H9 (cell line): ENCODE data around the gene SOX15. TPM values are rescaled to one million over a fixed set of nuclear protein-coding genes. Genes with fewer than 3 reads are reported as not detected.

Experiments used
- DNase-seq: peaks from one replicate; pipeline ENCODE4 v3.0.0-alpha.2; 2017
- H2AFZ ChIP-seq: one replicate; pipeline ENCODE4 v1.6.1; 2013; ENCODE audit warnings: mild to moderate bottlenecking, low read length, control low read depth, moderate library complexity
- H2AK5ac ChIP-seq: 2 replicates; pipeline ENCODE4 v1.6.1; 2013; ENCODE audit warnings: low read length, control low read depth, mixed read lengths; ENCODE audit not compliant: insufficient read length
- H2BK120ac ChIP-seq: one replicate; pipeline ENCODE4 v1.6.1; 2013; ENCODE audit warnings: low read depth, mild to moderate bottlenecking, low read length, control low read depth, inconsistent platforms; ENCODE audit not compliant: poor library complexity, severe bottlenecking
- H2BK12ac ChIP-seq: 2 replicates; pipeline ENCODE4 v1.6.1; 2013; ENCODE audit warnings: low read length, control low read depth, mixed read lengths, low read depth; ENCODE audit not compliant: insufficient read length
- H2BK15ac ChIP-seq: 2 replicates; pipeline ENCODE4 v1.6.1; 2013; ENCODE audit warnings: low read depth, low read length, control low read depth
- H2BK20ac ChIP-seq: one replicate; pipeline ENCODE4 v1.6.1; 2013; ENCODE audit warnings: low read depth, mild to moderate bottlenecking, low read length, control low read depth, inconsistent platforms; ENCODE audit not compliant: poor library complexity, severe bottlenecking
- H2BK5ac ChIP-seq: 2 replicates; pipeline ENCODE4 v1.6.1; 2013; ENCODE audit warnings: low read length, control low read depth, mixed read lengths; ENCODE audit not compliant: insufficient read length
- H3K14ac ChIP-seq: 2 replicates; pipeline ENCODE4 v1.6.1; 2013; ENCODE audit warnings: low read length, control low read depth; ENCODE audit not compliant: insufficient read depth
- H3K18ac ChIP-seq: 2 replicates; pipeline ENCODE4 v1.6.1; 2013; ENCODE audit warnings: low read depth, mild to moderate bottlenecking, mixed read lengths, low read length, control low read depth; ENCODE audit not compliant: insufficient read length
- H3K23ac ChIP-seq: 2 replicates; pipeline ENCODE4 v1.6.1; 2013; ENCODE audit warnings: low read length, control low read depth, mixed read lengths, low read depth; ENCODE audit not compliant: insufficient read length
- H3K23me2 ChIP-seq: 2 replicates; pipeline ENCODE4 v1.6.1; 2013; ENCODE audit warnings: low read depth, mild to moderate bottlenecking, mixed read lengths, low read length, control low read depth; ENCODE audit not compliant: insufficient read length, poor library complexity, severe bottlenecking
- H3K27ac ChIP-seq: 2 replicates; pipeline ENCODE4 v1.5.1; 2013; ENCODE audit warnings: low read length, control low read depth, mixed read lengths, low read depth; ENCODE audit not compliant: insufficient read length
- H3K27me3 ChIP-seq: 2 replicates; pipeline ENCODE4 v1.6.1; 2013; ENCODE audit warnings: low read length, control low read depth, inconsistent platforms; ENCODE audit not compliant: insufficient read depth
- H3K4ac ChIP-seq: 2 replicates; pipeline ENCODE4 v1.6.1; 2013; ENCODE audit warnings: low read depth, mild to moderate bottlenecking, control low read depth, inconsistent platforms, low read length, moderate library complexity
- H3K4me1 ChIP-seq: 2 replicates; pipeline ENCODE4 v1.6.1; 2013; ENCODE audit warnings: low read length, control low read depth, inconsistent platforms; ENCODE audit not compliant: insufficient read depth
- H3K4me2 ChIP-seq: 2 replicates; pipeline ENCODE4 v1.6.1; 2013; ENCODE audit warnings: low read length, control low read depth, mixed read lengths; ENCODE audit not compliant: insufficient read length, insufficient read depth
- H3K56ac ChIP-seq: 2 replicates; pipeline ENCODE4 v1.6.1; 2013; ENCODE audit warnings: low read depth, mild to moderate bottlenecking, mixed read lengths, low read length, control low read depth; ENCODE audit not compliant: insufficient read length
- H3K79me1 ChIP-seq: 2 replicates; pipeline ENCODE4 v1.6.1; 2013; ENCODE audit warnings: low read depth, mild to moderate bottlenecking, moderate library complexity, low read length, control low read depth, inconsistent platforms; ENCODE audit not compliant: insufficient read depth, poor library complexity, severe bottlenecking
- H3K79me2 ChIP-seq: 2 replicates; pipeline ENCODE4 v1.6.1; 2013; ENCODE audit warnings: low read length, control low read depth, inconsistent platforms; ENCODE audit not compliant: insufficient read depth
- H3K9ac ChIP-seq: 2 replicates; pipeline ENCODE4 v1.6.1; 2013; ENCODE audit warnings: low read length, control low read depth, mixed read lengths; ENCODE audit not compliant: insufficient read length; ENCODE audit errors: extremely low read depth
- H3K9me3 ChIP-seq: one replicate; pipeline ENCODE4 v1.6.1; 2013; ENCODE audit warnings: low read depth, low read length, inconsistent platforms; ENCODE audit not compliant: control insufficient read depth
- H3T11ph ChIP-seq: one replicate; pipeline ENCODE4 v1.6.1; 2013; ENCODE audit warnings: mild to moderate bottlenecking, low read length, control low read depth, inconsistent platforms
- H4K20me1 ChIP-seq: one replicate; pipeline ENCODE4 v1.6.1; 2013; ENCODE audit not compliant: control insufficient read depth, insufficient read length, insufficient read depth
- H4K5ac ChIP-seq: 2 replicates; pipeline ENCODE4 v1.6.1; 2013; ENCODE audit warnings: low read depth, mild to moderate bottlenecking, mixed read lengths, low read length, control low read depth; ENCODE audit not compliant: insufficient read length
- H4K8ac ChIP-seq: replicated peaks from 2 replicates; pipeline ENCODE4 v1.6.1; 2013; ENCODE audit warnings: low read length, control low read depth, mixed read lengths, low read depth; ENCODE audit not compliant: insufficient read length
- H4K91ac ChIP-seq: 2 replicates; pipeline ENCODE4 v1.6.1; 2013; ENCODE audit warnings: low read depth, mild to moderate bottlenecking, moderate library complexity, mixed read lengths, low read length, control low read depth; ENCODE audit not compliant: insufficient read length
- H3K27ac Mint-ChIP-seq, 3 experiments: 2 replicates in 2 of 3; 3 replicates in 1 of 3; pipeline ENCODE4 v1.8.0; 2020 to 2021; ENCODE audit warnings: mixed read lengths in 3 of 3, mild to moderate bottlenecking in 1 of 3, moderate library complexity in 1 of 3
- H3K27me3 Mint-ChIP-seq: 2 replicates; pipeline ENCODE4 v1.8.0; 2021; ENCODE audit warnings: low read depth, mild to moderate bottlenecking, moderate library complexity, mixed read lengths
- H3K36me3 Mint-ChIP-seq, 3 experiments: 2 replicates in 2 of 3; 3 replicates in 1 of 3; pipeline ENCODE4 v1.8.0; 2020 to 2021; ENCODE audit warnings: low read depth in 3 of 3, mixed read lengths in 3 of 3; ENCODE audit not compliant: insufficient read depth in 1 of 3
- H3K4me1 Mint-ChIP-seq, 2 experiments: 2 replicates each; pipeline ENCODE4 v1.8.0; 2020; ENCODE audit warnings: mixed read lengths in 2 of 2
- H3K4me3 Mint-ChIP-seq, 2 experiments: 2 replicates in 1 of 2; 3 replicates in 1 of 2; pipeline ENCODE4 v1.8.0; 2020 to 2021; ENCODE audit warnings: mild to moderate bottlenecking in 2 of 2, mixed read lengths in 2 of 2, moderate library complexity in 1 of 2
- H3K9me3 Mint-ChIP-seq, 2 experiments: 2 replicates in 1 of 2; 3 replicates in 1 of 2; pipeline ENCODE4 v1.8.0; 2020; ENCODE audit warnings: mild to moderate bottlenecking in 2 of 2, mixed read lengths in 2 of 2, moderate library complexity in 1 of 2
- WGBS: extraction: QIAGEN DNeasy Blood & Tissue Kit; methylation state at CpG from one replicate; pipeline ENCODE4 v1.1.7; 2013; ENCODE audit warnings: missing lambda C conversion rate, low lambda C conversion rate, mixed read lengths; ENCODE audit not compliant: insufficient read length; ENCODE audit errors: extremely low coverage; 5-methylcytosine and 5-hydroxymethylcytosine counted together
- total RNA-seq: library from RNA; stranded (reverse); gene quantifications from 2 replicates; pipeline ENCODE4 v1.2.1, GENCODE V29; 2021
- TF ChIP-seq, protein P1 (sequence below): fragments of 200-600 bp; sonication (generic); conservative IDR thresholded peaks from 3 replicates; pipeline ENCODE4 v1.8.0; 2021; ENCODE audit warnings: antibody characterized with exemption, mild to moderate bottlenecking

The SOX15 gene
- total RNA-seq, 1 experiment from 2014 or later = 7.7 TPM

DNA sequence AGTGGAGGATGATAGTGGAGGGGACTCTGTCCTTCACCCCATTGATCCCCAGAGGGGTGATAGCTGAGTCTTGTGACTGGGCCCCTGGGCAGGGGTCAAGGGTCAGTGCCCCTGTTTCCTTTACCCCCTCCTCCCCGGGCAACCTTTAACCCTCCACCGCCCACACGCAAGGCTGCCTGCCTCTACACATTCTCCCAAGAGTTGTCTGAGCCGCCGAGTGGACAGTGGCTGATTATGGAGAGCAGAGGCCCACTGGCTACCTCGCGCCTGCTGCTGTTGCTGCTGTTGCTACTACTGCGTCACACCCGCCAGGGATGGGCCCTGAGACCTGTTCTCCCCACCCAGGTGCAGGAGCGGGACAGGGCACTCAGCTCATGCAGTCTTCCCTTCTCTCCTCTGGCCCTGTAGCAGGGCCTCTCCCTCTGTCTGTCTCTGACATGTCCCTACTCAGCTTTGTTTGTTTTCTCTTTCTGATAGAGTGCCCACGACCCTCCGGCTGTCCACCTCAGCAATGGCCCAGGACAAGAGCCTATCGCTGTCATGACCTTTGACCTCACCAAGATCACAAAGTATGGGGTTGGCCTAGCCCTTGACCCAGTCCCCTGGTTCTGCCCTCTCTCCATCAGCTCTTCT, 40.2 kb upstream of the SOX15 start, which contains the start of gene SHBG:
SHBG (plus strand) TSS at position 197 of the 633 bp plus-strand sequence; CDS start at position 235, 38 bp downstream.
- Histone ChIP-seq H3K79me2 (no peaks in the 10 kb centered on the region), H3K9ac (no peak within 1 kb of the TSS), H3K4me1 (no peaks in the 10 kb centered on the region), H2AFZ (no peak within 1 kb of the TSS), H3K27ac (no peak within 1 kb of the TSS), H2BK120ac (no peak within 1 kb of the TSS), H4K91ac (no peak within 1 kb of the TSS), H2BK12ac (no peak within 1 kb of the TSS), H2BK5ac (no peak within 1 kb of the TSS), H3K56ac (no peak within 1 kb of the TSS), H4K8ac (no peak within 1 kb of the TSS), H3K18ac (no peak within 1 kb of the TSS), H2AK5ac (no peak within 1 kb of the TSS), H4K20me1 (no peaks in the 10 kb centered on the region), H3K27me3 (no peaks in the 10 kb centered on the region), H2BK15ac (no peak within 1 kb of the TSS), H3K79me1 (no peaks in the 10 kb centered on the region), H3K23me2 (peaks cover 8% of the 10 kb centered on the region), H3K23ac (no peak within 1 kb of the TSS), H2BK20ac (no peak within 1 kb of the TSS), H3T11ph (no peak within 1 kb of the TSS), H3K9me3 (no peaks in the 10 kb centered on the region), H3K4me2 (no peak within 1 kb of the TSS), H4K5ac (no peak within 1 kb of the TSS), H3K4ac (no peak within 1 kb of the TSS), H3K14ac (no peak within 1 kb of the TSS)
- Mint-ChIP-seq H3K4me3 (no peak within 1 kb of the TSS; a peak in 2 of 5 replicates), H3K36me3 (peaks cover 4 to 15% (median 14%) of the 10 kb centered on the region in 3 experiments), H3K9me3 (no peaks in the 10 kb centered on the region), H3K27me3 (peaks cover 2% of the 10 kb centered on the region; the same call in 1 of the 2 replicates), H3K4me1 (peaks cover 21 to 29% of the 10 kb centered on the region in 2 experiments), H3K27ac (no peak within 1 kb of the TSS)
- WGBS = no CpG with 5 or more reads among the region's 13 CpGs
- TF ChIP-seq, protein P1, sequence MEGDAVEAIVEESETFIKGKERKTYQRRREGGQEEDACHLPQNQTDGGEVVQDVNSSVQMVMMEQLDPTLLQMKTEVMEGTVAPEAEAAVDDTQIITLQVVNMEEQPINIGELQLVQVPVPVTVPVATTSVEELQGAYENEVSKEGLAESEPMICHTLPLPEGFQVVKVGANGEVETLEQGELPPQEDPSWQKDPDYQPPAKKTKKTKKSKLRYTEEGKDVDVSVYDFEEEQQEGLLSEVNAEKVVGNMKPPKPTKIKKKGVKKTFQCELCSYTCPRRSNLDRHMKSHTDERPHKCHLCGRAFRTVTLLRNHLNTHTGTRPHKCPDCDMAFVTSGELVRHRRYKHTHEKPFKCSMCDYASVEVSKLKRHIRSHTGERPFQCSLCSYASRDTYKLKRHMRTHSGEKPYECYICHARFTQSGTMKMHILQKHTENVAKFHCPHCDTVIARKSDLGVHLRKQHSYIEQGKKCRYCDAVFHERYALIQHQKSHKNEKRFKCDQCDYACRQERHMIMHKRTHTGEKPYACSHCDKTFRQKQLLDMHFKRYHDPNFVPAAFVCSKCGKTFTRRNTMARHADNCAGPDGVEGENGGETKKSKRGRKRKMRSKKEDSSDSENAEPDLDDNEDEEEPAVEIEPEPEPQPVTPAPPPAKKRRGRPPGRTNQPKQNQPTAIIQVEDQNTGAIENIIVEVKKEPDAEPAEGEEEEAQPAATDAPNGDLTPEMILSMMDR = no peak
- no peak for DNase-seq
